ENCODE measurements around the gene GTF2H1.

GTF2H1 gene

DNA sequence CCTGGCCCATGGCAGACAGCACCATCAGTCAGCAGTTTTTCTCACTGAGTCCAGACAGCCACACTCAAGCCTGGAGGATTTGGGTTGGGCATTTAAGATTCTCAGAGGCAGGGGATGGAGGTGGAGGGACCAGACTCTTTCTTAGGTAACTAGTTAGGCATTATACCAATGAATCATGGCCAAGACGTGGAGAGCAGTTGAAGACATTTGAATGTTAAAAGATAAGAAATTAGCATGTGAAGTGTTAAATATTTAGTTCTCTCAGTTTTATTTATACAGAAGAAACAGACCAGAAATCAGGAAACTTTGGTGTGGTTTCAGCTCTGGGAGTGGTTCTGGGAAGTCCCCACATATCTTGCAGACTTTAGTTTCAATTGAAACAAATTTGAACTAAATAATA, 9.9 kb downstream of the GTF2H1 start:
- no peak for TF ChIP-seq GATA3 (IDR thresholded peaks at IDR 0.05; ENCODE audit: low read depth, low read length)
- TF ChIP-seq GATA2 (IDR thresholded peaks at IDR 0.05; ENCODE audit: low read depth, low read length), result no peak

- TF ChIP-seq GATA2 (IDR thresholded peaks at IDR 0.05; ENCODE audit: low read depth, low read length), result no peak
- no peak for TF ChIP-seq GATA3 (IDR thresholded peaks at IDR 0.05; ENCODE audit: low read depth, low read length)
These were observed 10.5 kb downstream of the GTF2H1 start for GRCh38 chr11:18332891-18333290.

DNA sequence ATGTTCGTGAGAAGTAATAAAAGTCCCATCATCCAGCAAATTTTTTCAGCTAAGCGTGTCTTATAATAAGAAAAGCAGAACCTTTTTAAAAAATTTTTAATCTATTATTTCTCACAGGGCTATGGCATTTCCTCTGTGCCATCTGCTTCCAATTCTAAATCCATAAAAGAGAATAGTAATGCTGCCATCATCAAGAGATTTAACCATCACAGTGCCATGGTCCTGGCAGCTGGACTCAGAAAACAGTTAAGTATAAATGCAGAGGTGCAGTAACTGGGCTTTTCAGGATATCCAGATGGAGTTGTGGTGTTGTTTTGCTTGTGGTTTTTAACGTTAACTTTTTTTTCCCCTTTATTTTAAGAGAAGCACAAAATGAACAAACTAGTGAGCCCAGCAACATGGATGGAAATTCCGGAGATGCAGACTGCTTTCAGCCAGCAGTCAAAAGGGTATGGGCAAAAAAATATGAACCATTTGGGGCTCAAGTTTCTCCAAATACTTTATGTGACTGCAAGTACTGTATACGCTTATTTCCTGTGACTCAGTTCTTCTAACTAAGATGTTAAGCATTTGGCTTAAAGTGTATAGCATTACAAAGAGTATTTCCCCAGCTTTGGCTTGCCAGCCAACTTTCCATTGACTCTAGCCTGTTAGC, 25.2 kb downstream of the GTF2H1 start:
- TF ChIP-seq GATA2 (IDR thresholded peaks at IDR 0.05; ENCODE audit: low read depth, low read length) (no peak), GATA3 (IDR thresholded peaks at IDR 0.05; ENCODE audit: low read depth, low read length) (no peak)

- TF ChIP-seq GATA3 (IDR thresholded peaks at IDR 0.05; ENCODE audit: low read depth, low read length) (no peak), GATA2 (IDR thresholded peaks at IDR 0.05; ENCODE audit: low read depth, low read length) (no peak)
These were observed 30.2 kb downstream of the GTF2H1 start for GRCh38 chr11:18352581-18352980.

GRCh38 chr11:18358646-18359045, 36.3 kb downstream of the GTF2H1 start:
- TF ChIP-seq GATA2 (IDR thresholded peaks at IDR 0.05; ENCODE audit: low read depth, low read length) (no peak), GATA3 (IDR thresholded peaks at IDR 0.05; ENCODE audit: low read depth, low read length) (no peak)

GRCh38 chr11:18361154-18361553, 38.8 kb downstream of the GTF2H1 start:
- no peak for TF ChIP-seq GATA2 (IDR thresholded peaks at IDR 0.05; ENCODE audit: low read depth, low read length)
- no peak for TF ChIP-seq GATA3 (IDR thresholded peaks at IDR 0.05; ENCODE audit: low read depth, low read length)

DNA sequence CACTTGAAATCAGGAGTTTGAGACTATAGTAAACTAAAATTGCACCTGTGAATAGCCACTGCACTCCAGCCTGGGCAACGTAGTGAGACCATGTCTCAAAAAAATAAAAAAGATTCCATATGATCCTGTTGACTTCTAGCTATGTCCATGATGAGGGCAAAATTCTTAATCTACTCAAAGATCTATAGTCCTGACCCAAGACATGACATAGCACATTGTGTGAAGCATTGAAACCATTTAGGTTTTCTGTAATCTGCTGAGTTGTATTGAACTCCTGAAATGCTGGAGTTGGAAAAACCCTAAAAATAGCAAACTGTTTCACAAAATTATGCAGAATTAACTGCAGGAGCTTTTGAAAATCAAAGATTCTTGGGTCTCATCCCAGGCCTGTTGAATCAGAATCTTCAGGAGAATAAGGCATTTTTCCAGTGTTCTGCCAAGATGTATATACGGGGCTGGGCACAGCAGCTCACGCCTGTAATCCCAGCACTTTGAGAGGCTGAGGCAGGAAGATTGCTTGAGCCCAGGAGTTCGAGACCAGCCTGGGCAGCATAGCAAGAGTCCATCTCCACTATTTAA, 42.2 kb downstream of the GTF2H1 start:
- TF ChIP-seq GATA2 (IDR thresholded peaks at IDR 0.05; ENCODE audit: low read depth, low read length) (no peak), GATA3 (IDR thresholded peaks at IDR 0.05; ENCODE audit: low read depth, low read length) (no peak)

GRCh38 chr11:18365741-18366140, 43.4 kb downstream of the GTF2H1 start:
- TF ChIP-seq GATA2 (IDR thresholded peaks at IDR 0.05; ENCODE audit: low read depth, low read length), result no peak
- no peak for TF ChIP-seq GATA3 (IDR thresholded peaks at IDR 0.05; ENCODE audit: low read depth, low read length)

- TF ChIP-seq GATA3 (IDR thresholded peaks at IDR 0.05; ENCODE audit: low read depth, low read length) (no peak), GATA2 (IDR thresholded peaks at IDR 0.05; ENCODE audit: low read depth, low read length) (no peak)
These were observed 43.9 kb downstream of the GTF2H1 start for GRCh38 chr11:18366286-18366685.

DNA sequence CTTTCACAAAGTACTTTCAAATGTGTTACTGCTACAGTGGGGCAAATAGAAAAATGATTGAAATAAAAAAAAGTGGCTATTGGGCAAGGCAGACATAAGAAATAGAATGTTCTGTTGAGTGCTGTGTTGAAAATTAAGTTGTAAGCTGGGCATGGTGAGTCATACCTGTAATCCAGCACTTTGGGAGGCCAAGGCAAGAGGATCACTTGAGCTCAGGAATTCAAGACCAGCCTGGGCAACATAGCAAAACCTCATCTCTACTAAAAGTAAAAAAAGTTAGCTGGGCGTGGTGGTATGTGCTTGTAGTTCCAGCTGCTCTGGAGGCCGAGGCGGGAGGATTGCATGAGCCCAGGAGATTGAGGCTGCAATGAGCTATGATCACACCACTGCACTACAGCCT, 45.1 kb downstream of the GTF2H1 start:
- TF ChIP-seq GATA3 (IDR thresholded peaks at IDR 0.05; ENCODE audit: low read depth, low read length) (no peak), GATA2 (IDR thresholded peaks at IDR 0.05; ENCODE audit: low read depth, low read length) (no peak)

GRCh38 chr11:18368221-18368620, 45.9 kb downstream of the GTF2H1 start:
- TF ChIP-seq GATA2 (IDR thresholded peaks at IDR 0.05; ENCODE audit: low read depth, low read length), result no peak
- no peak for TF ChIP-seq GATA3 (IDR thresholded peaks at IDR 0.05; ENCODE audit: low read depth, low read length)

DNA sequence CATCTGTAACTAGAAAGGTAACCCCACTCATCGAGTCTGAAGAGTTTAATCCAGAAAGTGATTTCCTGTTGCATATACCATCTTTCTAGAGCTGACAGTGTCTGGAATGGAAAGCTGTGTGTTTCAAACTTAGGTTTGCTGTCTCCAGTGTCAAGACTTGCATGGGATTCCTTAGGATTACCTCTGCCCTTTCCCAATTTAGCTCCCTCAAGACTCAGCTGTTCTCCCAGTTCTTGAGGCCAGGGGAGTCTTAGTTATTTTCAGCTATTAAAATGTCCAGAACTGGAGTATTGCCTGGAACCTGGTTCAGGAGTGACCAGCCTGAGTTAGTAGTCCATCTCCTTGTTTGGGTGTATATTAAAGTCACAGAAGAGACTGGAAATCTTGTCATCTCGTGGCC, 47.0 kb downstream of the GTF2H1 start:
- TF ChIP-seq GATA2 (IDR thresholded peaks at IDR 0.05; ENCODE audit: low read depth, low read length) (no peak), GATA3 (IDR thresholded peaks at IDR 0.05; ENCODE audit: low read depth, low read length) (no peak)

GRCh38 chr11:18371279-18371678, 48.9 kb downstream of the GTF2H1 start:
- no peak for TF ChIP-seq GATA2 (IDR thresholded peaks at IDR 0.05; ENCODE audit: low read depth, low read length)

- no peak for TF ChIP-seq GATA2 (IDR thresholded peaks at IDR 0.05; ENCODE audit: low read depth, low read length)
- TF ChIP-seq GATA3 (IDR thresholded peaks at IDR 0.05; ENCODE audit: low read depth, low read length), result no peak
These were observed 49.8 kb downstream of the GTF2H1 start for GRCh38 chr11:18372201-18372600.

DNA sequence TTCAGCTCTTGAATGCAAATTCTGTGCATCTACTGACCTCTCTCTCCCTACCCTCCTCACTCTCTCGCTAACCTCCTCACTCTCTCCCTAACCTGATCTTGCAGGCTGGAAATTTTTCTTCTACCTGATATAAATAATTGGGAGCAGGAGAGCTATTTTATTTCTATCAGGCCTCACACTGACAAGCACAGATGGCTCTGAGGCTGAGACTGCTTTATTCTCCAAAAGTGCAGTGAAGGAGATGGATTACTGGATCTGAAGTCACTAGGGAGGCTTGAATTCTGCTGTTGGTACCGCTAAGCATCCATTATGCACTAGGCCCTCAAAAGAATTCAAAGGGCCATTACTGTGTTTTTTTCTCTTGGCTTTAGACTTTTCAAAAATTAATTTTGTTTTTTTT, 52.6 kb downstream of the GTF2H1 start:
- TF ChIP-seq GATA3 (IDR thresholded peaks at IDR 0.05; ENCODE audit: low read depth, low read length) (no peak), GATA2 (IDR thresholded peaks at IDR 0.05; ENCODE audit: low read depth, low read length) (no peak)

- TF ChIP-seq GATA2 (IDR thresholded peaks at IDR 0.05; ENCODE audit: low read depth, low read length), result no peak
- TF ChIP-seq GATA3 (IDR thresholded peaks at IDR 0.05; ENCODE audit: low read depth, low read length), result no peak
These were observed 53.6 kb downstream of the GTF2H1 start for GRCh38 chr11:18375941-18376340.
